Adrenal gland (tissue), 12 donors: ENCODE measurements around the gene TMEM132C. TPM values are rescaled to one million over a fixed set of nuclear protein-coding genes. Genes with fewer than 3 reads are reported as not detected.

ENCODE experiments used
- DNase-seq, 7 donors: peaks; one replicate each; pipeline ENCODE4 v3.0.0-alpha.2; 2019 to 2020
- H3K27ac ChIP-seq, 5 donors: fragments of 200-600 bp; sonication (generic) in 4 of 5; 1 replicate in 3 of 5; 2 replicates in 2 of 5; pipeline versions ENCODE4 v1.5.1 to v1.8.0; 2016 to 2020; ENCODE audit warnings: mild to moderate bottlenecking in 1 of 5
- H3K27me3 ChIP-seq: fragments of 200-600 bp; 2 replicates; pipeline ENCODE4 v1.8.0; 2021
- H3K36me3 ChIP-seq, 2 donors: fragments of 200-600 bp; replicated peaks in 1 of 2; 1 replicate in 1 of 2; 2 replicates in 1 of 2; pipeline versions ENCODE4 v1.5.1 to v1.8.0; 2018 to 2022
- H3K4me1 ChIP-seq, 2 donors: fragments of 200-600 bp; replicated peaks in 1 of 2; 1 replicate in 1 of 2; 2 replicates in 1 of 2; pipeline versions ENCODE4 v1.5.1 to v1.8.0; 2018 to 2021
- H3K4me3 ChIP-seq, 4 donors: fragments of 200-600 bp; sonication (generic) in 3 of 4; one replicate each; pipeline ENCODE4 v1.5.1; 2016 to 2018
- H3K9me3 ChIP-seq, 3 donors: fragments of 200-600 bp; sonication (generic) in 1 of 3; replicated peaks in 1 of 3; 1 replicate in 2 of 3; 2 replicates in 1 of 3; pipeline versions ENCODE4 v1.5.1 to v1.8.0; 2016 to 2021
- POLR2A ChIP-seq, 2 donors: fragments of 450-650 bp; IDR thresholded peaks; one replicate each; pipeline ENCODE4 v1.6.1; 2017; ENCODE audit warnings: antibody characterized with exemption in 2 of 2, mild to moderate bottlenecking in 2 of 2, moderate library complexity in 1 of 2
- WGBS, 4 donors: extraction: QIAGEN DNeasy Blood & Tissue Kit in 2 of 4; methylation state at CpG; one replicate each; pipeline versions ENCODE4 v1.1.5 to v1.1.7; 2013 to 2017; 5-methylcytosine and 5-hydroxymethylcytosine counted together
- intact Hi-C, 2 donors: fragments of 100-400 bp; cut with DNase I; formaldehyde crosslinking; loops; one replicate each; pipeline versions ENCODE4 v1.14.1 to v1.15.0; 2022 to 2023
- polyA plus RNA-seq, 3 donors: library from polyadenylated mRNA; stranded (reverse); fragments of 200-250 nt in 2 of 3; fragments of 350-450 nt in 1 of 3; fragmentation: Illumina TruSeq in 1 of 3; extraction: RNeasy Lipid Tissue Mini Kit (QIAGEN cat#74804) in 1 of 3; gene quantifications; one replicate each; pipeline ENCODE4 v1.2.3, GENCODE V29; 2013 to 2014
- total RNA-seq, 9 donors: library from RNA; depleted of rRNA in 4 of 9; stranded (reverse); fragments of >200 nt in 4 of 9; fragments of 120-200 nt in 1 of 9; fragmentation: NEBNext Ultra II Directional in 1 of 9; extraction: Animal tissue kit (Norgen Biotek cat#: 25700) in 1 of 9; gene quantifications; one replicate each; pipeline versions ENCODE4 v1.1.0 to v1.2.4, GENCODE V29; 2013 to 2023
- TF ChIP-seq, protein P1 (sequence below), 6 experiments: fragments of 450-650 bp in 4 of 6; fragments of 200-600 bp in 2 of 6; sonication (generic) in 1 of 6; IDR thresholded peaks; 1 replicate in 5 of 6; 2 replicates in 1 of 6; pipeline versions ENCODE4 v1.5.1 to v1.8.0; 2016 to 2021; ENCODE audit warnings: antibody characterized with exemption in 6 of 6, mild to moderate bottlenecking in 2 of 6, moderate library complexity in 1 of 6
- donor health status: healthy with polysubstance abuse.
- donor health status: Bipolar disorder and iron deficiency.
- donor health status: DM: yes; HTN: yes; CAD: no.
- donor health status: DM: no; HTN: no; CAD: no.
- donor health status: DM: no; HTN: no; CAD: no.
- donor health status: DM: yes; HTN: yes; CAD: no.

Gene TMEM132C
- total and polyA plus RNA-seq, 12 donors, result 1.2 to 4.2 (median 2.5) TPM

DNA sequence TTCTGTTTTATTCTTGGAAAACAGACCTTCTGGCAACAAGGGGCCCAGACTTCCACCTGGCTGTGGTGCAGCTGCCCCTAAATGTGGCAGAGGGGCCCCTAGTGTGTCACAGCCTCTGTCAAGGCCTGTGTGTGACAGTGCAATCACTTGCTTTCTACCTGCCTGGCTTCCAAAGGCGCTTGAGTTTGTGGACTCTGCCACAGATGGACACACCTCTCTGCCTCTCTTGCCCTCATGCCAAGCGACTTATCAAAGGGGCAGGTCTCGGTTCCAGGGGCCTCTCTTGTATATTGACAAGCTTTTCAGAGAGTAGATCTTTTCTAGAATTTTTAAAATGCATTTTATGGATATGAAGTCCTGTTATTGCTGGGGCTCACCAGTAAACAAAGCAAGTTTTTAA lies 339.6 kb downstream of the TMEM132C start:
- Histone ChIP-seq H3K9me3 (no peaks in the 10 kb centered on the region), H3K4me3 (no peak overlapping the region), H3K27ac (no peak overlapping the region), H3K4me1 (no peaks in the 10 kb centered on the region), H3K36me3 (no peaks in the 10 kb centered on the region), H3K27me3 (no peaks in the 10 kb centered on the region)
- DNase-seq, result no peak
- intact Hi-C loops, result no loop called here
- 49 to 83% (median 67%) methylated on average over 3 of the region's 3 CpGs for WGBS, 4 donors
- TF ChIP-seq POLR2A (IDR thresholded peaks at IDR 0.05), result no peak
- TF ChIP-seq, protein P1, sequence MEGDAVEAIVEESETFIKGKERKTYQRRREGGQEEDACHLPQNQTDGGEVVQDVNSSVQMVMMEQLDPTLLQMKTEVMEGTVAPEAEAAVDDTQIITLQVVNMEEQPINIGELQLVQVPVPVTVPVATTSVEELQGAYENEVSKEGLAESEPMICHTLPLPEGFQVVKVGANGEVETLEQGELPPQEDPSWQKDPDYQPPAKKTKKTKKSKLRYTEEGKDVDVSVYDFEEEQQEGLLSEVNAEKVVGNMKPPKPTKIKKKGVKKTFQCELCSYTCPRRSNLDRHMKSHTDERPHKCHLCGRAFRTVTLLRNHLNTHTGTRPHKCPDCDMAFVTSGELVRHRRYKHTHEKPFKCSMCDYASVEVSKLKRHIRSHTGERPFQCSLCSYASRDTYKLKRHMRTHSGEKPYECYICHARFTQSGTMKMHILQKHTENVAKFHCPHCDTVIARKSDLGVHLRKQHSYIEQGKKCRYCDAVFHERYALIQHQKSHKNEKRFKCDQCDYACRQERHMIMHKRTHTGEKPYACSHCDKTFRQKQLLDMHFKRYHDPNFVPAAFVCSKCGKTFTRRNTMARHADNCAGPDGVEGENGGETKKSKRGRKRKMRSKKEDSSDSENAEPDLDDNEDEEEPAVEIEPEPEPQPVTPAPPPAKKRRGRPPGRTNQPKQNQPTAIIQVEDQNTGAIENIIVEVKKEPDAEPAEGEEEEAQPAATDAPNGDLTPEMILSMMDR (IDR thresholded peaks at IDR 0.05), result no peak

DNA sequence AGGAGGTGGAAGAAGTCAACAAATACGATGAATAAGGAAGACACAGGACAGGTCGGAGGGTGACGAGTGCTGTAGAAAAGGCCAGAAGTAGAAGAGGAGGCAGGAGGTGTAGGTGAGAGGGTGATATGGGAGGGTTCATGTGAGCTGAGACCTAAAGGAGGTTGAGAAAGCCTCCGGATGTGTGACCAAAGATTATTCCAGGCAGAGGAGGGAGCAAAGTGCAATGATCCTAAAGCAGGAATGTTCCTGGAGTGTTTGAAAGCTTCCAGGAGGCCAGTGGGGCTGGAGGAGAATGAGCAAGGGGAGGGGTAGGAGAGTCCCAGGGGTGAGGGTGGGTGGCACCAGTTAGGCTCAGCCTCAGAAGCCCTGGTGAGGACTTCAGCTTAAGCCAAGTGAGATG lies 340.0 kb downstream of the TMEM132C start:
- TF ChIP-seq, protein P1 (IDR thresholded peaks at IDR 0.05), result no peak
- 61 to 81% (median 70%) methylated on average over 4 of the region's 4 CpGs for WGBS, 4 donors
- H3K4me3 ChIP-seq, result no peak overlapping the region
- DNase-seq, result no peak
- H3K27me3 ChIP-seq, result no peaks in the 10 kb centered on the region
- no peaks in the 10 kb centered on the region for H3K36me3 ChIP-seq
- no peaks in the 10 kb centered on the region for H3K4me1 ChIP-seq
- no peaks in the 10 kb centered on the region for H3K9me3 ChIP-seq
- intact Hi-C loops, result no loop called here
- H3K27ac ChIP-seq, result no peak overlapping the region

DNA sequence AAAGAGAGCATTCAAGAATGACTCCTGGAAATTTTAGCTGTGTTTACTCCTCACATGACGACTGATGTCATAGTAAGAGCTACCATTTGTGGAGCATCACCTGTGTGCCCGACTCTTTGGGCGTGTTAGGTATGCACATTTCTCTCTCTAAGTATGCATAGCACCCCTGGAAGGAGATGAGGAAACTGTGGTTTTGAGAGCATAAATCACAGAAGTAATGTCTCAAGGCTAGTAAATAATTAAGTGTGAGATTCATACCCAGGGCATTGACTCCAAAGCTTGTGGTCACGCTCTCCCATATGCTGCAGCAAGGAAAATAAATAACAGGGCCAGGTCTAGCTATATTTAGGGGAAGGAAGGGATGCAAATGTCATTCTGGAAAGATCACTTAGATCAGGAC lies 340.7 kb downstream of the TMEM132C start:
- H3K4me3 ChIP-seq, result no peak overlapping the region
- DNase-seq, result no peak
- no peaks in the 10 kb centered on the region for H3K4me1 ChIP-seq
- WGBS, 4 donors, result 66 to 76% (median 69%) methylated on average over 4 of the region's 4 CpGs
- no peaks in the 10 kb centered on the region for H3K9me3 ChIP-seq
- no peaks in the 10 kb centered on the region for H3K36me3 ChIP-seq
- TF ChIP-seq, protein P1 (IDR thresholded peaks at IDR 0.05), result no peak
- no peak for TF ChIP-seq POLR2A (IDR thresholded peaks at IDR 0.05)
- no peak overlapping the region for H3K27ac ChIP-seq
- intact Hi-C loops, result no loop called here
- H3K27me3 ChIP-seq, result no peaks in the 10 kb centered on the region

DNA sequence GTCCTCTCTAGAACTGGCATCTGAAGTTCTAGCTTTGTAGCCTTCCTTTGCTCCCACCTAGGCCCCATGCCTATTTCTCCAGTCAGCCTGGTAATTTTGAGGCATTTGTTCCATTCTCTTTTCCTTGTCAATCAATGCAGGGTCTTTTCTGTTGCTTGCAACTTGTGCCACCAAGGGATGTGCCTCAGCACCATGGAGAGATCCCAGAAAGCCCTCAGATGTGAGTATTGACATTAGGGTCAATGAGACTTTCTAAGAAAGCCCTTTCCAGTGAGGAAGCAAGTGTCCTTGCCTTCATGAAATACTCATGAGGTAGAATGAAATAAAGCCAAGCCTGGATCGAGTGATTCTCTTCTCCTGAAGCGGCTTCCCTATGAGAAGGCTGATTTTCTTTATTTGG lies 342.9 kb downstream of the TMEM132C start:
- H3K36me3 ChIP-seq, result no peaks in the 10 kb centered on the region
- no peaks in the 10 kb centered on the region for H3K4me1 ChIP-seq
- H3K4me3 ChIP-seq, result no peak overlapping the region
- H3K27me3 ChIP-seq, result no peaks in the 10 kb centered on the region
- TF ChIP-seq, protein P1 (IDR thresholded peaks at IDR 0.05), result no peak
- no peak for TF ChIP-seq POLR2A (IDR thresholded peaks at IDR 0.05)
- no peak overlapping the region for H3K27ac ChIP-seq
- intact Hi-C loops, result no loop called here
- H3K9me3 ChIP-seq, result no peaks in the 10 kb centered on the region
- DNase-seq, result no peak
- WGBS, 4 donors, result 81 to 94% (median 91%) methylated on average over 2 of the region's 2 CpGs
